Liver (tissue), 9 donors: ENCODE data around the gene JPT1. TPM values are rescaled to one million over a fixed set of nuclear protein-coding genes. Genes with fewer than 3 reads are reported as not detected.
A peak's percentile ranks its signal among the peaks of the same experiment; 100 is the strongest.

Experiments used
- DNase-seq: peaks from one replicate; pipeline ENCODE4 v3.0.0-alpha.2; 2017; ENCODE audit warnings: low spot score
- H3K27ac ChIP-seq, 2 donors: one replicate each; pipeline ENCODE4 v1.7.0; 2013; ENCODE audit warnings: inconsistent platforms in 2 of 2, low read length in 2 of 2, control low read depth in 1 of 2, low read depth in 1 of 2, mild to moderate bottlenecking in 1 of 2
- H3K27me3 ChIP-seq, 4 donors: one replicate each; pipeline versions ENCODE4 v1.6.1 to v1.7.0; 2013; ENCODE audit warnings: low read length in 3 of 4, inconsistent platforms in 1 of 4, mild to moderate bottlenecking in 1 of 4, moderate library complexity in 1 of 4; ENCODE audit not compliant: control insufficient read depth in 4 of 4, insufficient read depth in 4 of 4
- H3K36me3 ChIP-seq, 4 donors: one replicate each; pipeline versions ENCODE4 v1.6.1 to v1.7.0; 2013; ENCODE audit warnings: low read length in 3 of 4, mild to moderate bottlenecking in 3 of 4, low read depth in 1 of 4, moderate library complexity in 1 of 4; ENCODE audit not compliant: control insufficient read depth in 4 of 4, insufficient read depth in 3 of 4
- H3K4me1 ChIP-seq, 4 donors: one replicate each; pipeline versions ENCODE4 v1.6.1 to v1.7.0; 2013; ENCODE audit warnings: low read length in 3 of 4, mild to moderate bottlenecking in 3 of 4, moderate library complexity in 1 of 4; ENCODE audit not compliant: control insufficient read depth in 4 of 4, insufficient read depth in 4 of 4
- H3K4me3 ChIP-seq, 3 donors: one replicate each; pipeline versions ENCODE4 v1.6.1 to v1.7.0; 2013; ENCODE audit warnings: low read length in 3 of 3, control low read depth in 1 of 3, low read depth in 1 of 3, mild to moderate bottlenecking in 1 of 3
- H3K9ac ChIP-seq, 2 donors: one replicate each; pipeline ENCODE4 v1.7.0; 2013; ENCODE audit warnings: low read length in 2 of 2, mild to moderate bottlenecking in 2 of 2, moderate library complexity in 2 of 2, control low read depth in 1 of 2, low read depth in 1 of 2
- H3K9me3 ChIP-seq, 4 donors: one replicate each; pipeline versions ENCODE4 v1.6.1 to v1.7.0; 2013; ENCODE audit warnings: low read length in 3 of 4; ENCODE audit not compliant: control insufficient read depth in 4 of 4
- ATF3 ChIP-seq: IDR thresholded peaks from 2 replicates; pipeline ENCODE4 v1.6.1; 2016; ENCODE audit warnings: antibody characterized with exemption
- CTCF ChIP-seq: fragments of 150-350 bp; IDR thresholded peaks from 2 replicates; pipeline ENCODE4 v1.5.1; 2017; ENCODE audit warnings: improper control_type of control experiment, low read depth, low read length; ENCODE audit not compliant: missing input control
- EGR1 ChIP-seq, 2 donors: IDR thresholded peaks; 2 replicates each; pipeline ENCODE4 v1.6.1; 2016 to 2018; ENCODE audit warnings: antibody characterized with exemption in 2 of 2, low read depth in 2 of 2
- FOXA1 ChIP-seq: IDR thresholded peaks from 2 replicates; pipeline ENCODE4 v1.6.1; 2016; ENCODE audit warnings: antibody characterized with exemption
- FOXA2 ChIP-seq: IDR thresholded peaks from 2 replicates; pipeline ENCODE4 v1.6.1; 2016; ENCODE audit warnings: antibody characterized with exemption
- GABPA ChIP-seq, 2 donors: IDR thresholded peaks in 1 of 2; conservative IDR thresholded peaks in 1 of 2; 2 replicates each; pipeline ENCODE4 v1.6.1; 2016; ENCODE audit warnings: antibody characterized with exemption in 2 of 2, mild to moderate bottlenecking in 1 of 2, moderate library complexity in 1 of 2
- HNF4A ChIP-seq, 2 donors: conservative IDR thresholded peaks; 2 replicates each; pipeline ENCODE4 v1.6.1; 2016; ENCODE audit warnings: antibody characterized with exemption in 2 of 2, mild to moderate bottlenecking in 2 of 2
- HNF4G ChIP-seq: IDR thresholded peaks from 2 replicates; pipeline ENCODE4 v1.6.1; 2016; ENCODE audit warnings: antibody characterized with exemption
- JUND ChIP-seq, 2 donors: IDR thresholded peaks; 2 replicates each; pipeline ENCODE4 v1.6.1; 2016; ENCODE audit warnings: antibody characterized with exemption in 2 of 2
- MAX ChIP-seq: IDR thresholded peaks from 2 replicates; pipeline ENCODE4 v1.6.1; 2016; ENCODE audit warnings: antibody characterized with exemption
- NR2F2 ChIP-seq: IDR thresholded peaks from 2 replicates; pipeline ENCODE4 v1.6.1; 2016; ENCODE audit warnings: antibody characterized with exemption
- RAD21 ChIP-seq, 2 donors: IDR thresholded peaks; 2 replicates each; pipeline ENCODE4 v1.6.1; 2016; ENCODE audit warnings: antibody characterized with exemption in 2 of 2, mild to moderate bottlenecking in 2 of 2
- REST ChIP-seq: IDR thresholded peaks from 2 replicates; pipeline ENCODE4 v1.6.1; 2016; ENCODE audit warnings: antibody characterized with exemption, mild to moderate bottlenecking
- RXRA ChIP-seq, 2 donors: IDR thresholded peaks; 2 replicates each; pipeline ENCODE4 v1.6.1; 2017 to 2018; ENCODE audit warnings: antibody characterized with exemption in 2 of 2, mild to moderate bottlenecking in 1 of 2
- SP1 ChIP-seq: IDR thresholded peaks from 2 replicates; pipeline ENCODE4 v1.6.1; 2018; ENCODE audit warnings: antibody characterized with exemption, mild to moderate bottlenecking
- TAF1 ChIP-seq: conservative IDR thresholded peaks from 2 replicates; pipeline ENCODE4 v1.6.1; 2016; ENCODE audit warnings: antibody characterized with exemption, mild to moderate bottlenecking
- YY1 ChIP-seq: IDR thresholded peaks from 2 replicates; pipeline ENCODE4 v1.6.1; 2016; ENCODE audit warnings: antibody characterized with exemption, mild to moderate bottlenecking
- ZBTB33 ChIP-seq: IDR thresholded peaks from 2 replicates; pipeline ENCODE4 v1.6.1; 2016; ENCODE audit warnings: antibody characterized with exemption
- WGBS: extraction: QIAGEN DNeasy Blood & Tissue Kit; methylation state at CpG from one replicate; pipeline ENCODE4 v1.1.7; 2013; 5-methylcytosine and 5-hydroxymethylcytosine counted together
- polyA plus RNA-seq, 2 donors: library from polyadenylated mRNA; stranded (reverse) in 1 of 2; unstranded in 1 of 2; fragments of 200-250 nt in 1 of 2; fragments of >200 nt in 1 of 2; fragmentation: Nextera tagmentation in 1 of 2; extraction: Ambion mirVana in 1 of 2; gene quantifications; one replicate each; pipeline versions ENCODE4 v1.2.1 to v1.2.3, GENCODE V29; 2013 to 2015
- total RNA-seq, 2 donors: library from RNA; depleted of rRNA; stranded (reverse); fragments of >200 nt; gene quantifications; one replicate each; pipeline ENCODE4 v1.2.3, GENCODE V29; 2014
- donor health status: healthy.
- donor health status: healthy.
- donor health status: healthy.
- donor health status: healthy.
- donor health status: healthy.

The JPT1 gene
- total and polyA plus RNA-seq, 4 donors, result 20.5 to 47.8 (median 43.9) TPM

GRCh38 chr17:75183999-75184884 is 29.9 kb upstream of the JPT1 start (continued):
- TF ChIP-seq CTCF (no peak), YY1 (no peak), RXRA (IDR thresholded peaks at IDR 0.05) (no peak), FOXA2 (no peak), RAD21 (IDR thresholded peaks at IDR 0.05) (no peak), TAF1 (no peak), ATF3 (no peak), MAX (no peak), EGR1 (IDR thresholded peaks at IDR 0.05; ENCODE audit: low read depth in 2 of 2) (no peak)

- peak within 1 kb of the TSS; percentile 88 to 98 (median 89) for H3K4me3 ChIP-seq
- peaks cover 2 to 12% (median 7%) of the 10 kb centered on the region in 4 donors for H3K36me3 ChIP-seq
- peaks cover 1 to 16% (median 6%) of the 10 kb centered on the region in 4 donors for H3K4me1 ChIP-seq
- peak; percentile 95 for DNase-seq
- H3K27me3 ChIP-seq, result no peaks in the 10 kb centered on the region
- peak within 1 kb of the TSS; percentile 91 to 93 for H3K27ac ChIP-seq
- TF ChIP-seq FOXA1 (no peak), HNF4A (conservative IDR thresholded peaks at IDR 0.05) (no peak), RAD21 (IDR thresholded peaks at IDR 0.05) (no peak), GABPA (IDR thresholded peaks at IDR 0.05 in 1 of 2, conservative IDR thresholded peaks at IDR 0.05 in 1 of 2) (no peak), ATF3 (no peak), REST (no peak), JUND (IDR thresholded peaks at IDR 0.05) (no peak), NR2F2 (no peak), RXRA (IDR thresholded peaks at IDR 0.05) (no peak), YY1 (peak; percentile 95), EGR1 (IDR thresholded peaks at IDR 0.05; ENCODE audit: low read depth in 2 of 2) (no peak), SP1 (peak; percentile 57), ZBTB33 (no peak), MAX (no peak), TAF1 (no peak), FOXA2 (no peak), CTCF (peak; percentile 22), HNF4G (no peak)
- H3K9me3 ChIP-seq, result no peaks in the 10 kb centered on the region
- peak within 1 kb of the TSS; percentile 78 to 85 for H3K9ac ChIP-seq
- 1% methylated on average over 92 of the region's 92 CpGs for WGBS
Observed at GRCh38 chr17:75182569-75183436, 28.5 kb upstream of the JPT1 start, which contains the start of gene SUMO2. Gene SUMO2, minus strand, starts transcription at chr17:75182959. Its CDS starts 125 bp downstream, at chr17:75182834.
